SIG-M5 (cell line): Measurements from ENCODE around the gene RSRC1.
A peak's percentile ranks its signal among the peaks of the same experiment; 100 is the strongest.
"Not testable (repeated sequence)": the region's sequence is repeated elsewhere in the genome, so short reads cannot be mapped to it uniquely, and the experiment has no call there.

Experiments
- DNase-seq: peaks from one replicate; lab custom pipeline; 2025; lab: John Stamatoyannopoulos, UW

The RSRC1 gene

DNA sequence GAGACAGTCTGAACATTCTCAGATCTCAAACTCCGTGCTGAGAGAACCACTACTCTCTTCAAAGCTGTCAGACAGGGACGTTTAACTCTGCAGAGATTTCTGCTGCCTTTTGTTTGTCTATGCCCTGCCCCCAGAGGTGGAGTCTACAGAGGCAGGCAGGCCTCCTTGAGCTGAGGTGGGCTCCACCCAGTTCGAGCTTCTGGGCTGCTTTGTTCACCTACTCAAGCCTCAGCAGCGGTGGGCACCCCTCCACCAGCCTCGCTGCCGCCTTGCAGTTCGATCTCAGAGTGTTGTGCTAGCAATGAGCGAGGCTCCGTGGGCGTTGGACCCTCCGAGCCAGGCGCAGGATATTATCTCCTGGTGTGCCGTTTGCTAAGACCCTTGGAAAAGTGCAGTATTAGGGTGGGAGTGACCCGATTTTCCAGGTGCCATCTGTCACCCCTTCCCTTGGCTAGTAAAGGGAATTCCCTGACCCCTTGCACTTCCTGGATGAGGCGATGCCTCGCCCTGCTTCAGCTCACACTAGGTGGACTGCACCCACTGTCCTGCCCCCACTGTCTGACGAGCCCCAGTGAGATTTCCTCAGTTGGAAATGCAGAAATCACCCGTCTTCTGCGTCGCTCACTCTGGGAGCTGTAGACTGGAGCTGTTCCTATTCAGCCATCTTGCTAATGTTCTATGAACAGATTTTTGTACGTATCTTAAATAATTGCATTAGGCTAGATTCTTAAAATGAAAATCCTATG, 220.0 kb downstream of the RSRC1 start:
- not testable (repeated sequence) for DNase-seq

DNA sequence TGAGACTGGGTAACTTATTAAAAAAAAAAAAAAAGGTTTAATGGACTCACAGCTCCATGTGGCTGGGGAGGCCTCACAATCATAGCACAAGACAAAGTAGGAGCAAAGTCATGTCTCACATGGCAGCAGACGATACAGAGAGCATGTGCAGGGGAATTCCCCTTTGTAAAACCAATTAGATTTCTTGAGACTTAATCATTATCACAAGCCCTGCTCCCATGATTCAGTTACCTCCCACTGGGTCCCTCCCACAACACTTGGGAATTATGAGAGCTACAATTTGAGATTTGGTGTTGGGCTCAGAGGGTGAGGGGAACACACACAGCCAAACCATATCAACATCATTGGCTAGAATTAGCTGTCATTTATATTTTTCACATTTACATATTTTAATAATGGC, 221.0 kb downstream of the RSRC1 start:
- no peak for DNase-seq

DNA sequence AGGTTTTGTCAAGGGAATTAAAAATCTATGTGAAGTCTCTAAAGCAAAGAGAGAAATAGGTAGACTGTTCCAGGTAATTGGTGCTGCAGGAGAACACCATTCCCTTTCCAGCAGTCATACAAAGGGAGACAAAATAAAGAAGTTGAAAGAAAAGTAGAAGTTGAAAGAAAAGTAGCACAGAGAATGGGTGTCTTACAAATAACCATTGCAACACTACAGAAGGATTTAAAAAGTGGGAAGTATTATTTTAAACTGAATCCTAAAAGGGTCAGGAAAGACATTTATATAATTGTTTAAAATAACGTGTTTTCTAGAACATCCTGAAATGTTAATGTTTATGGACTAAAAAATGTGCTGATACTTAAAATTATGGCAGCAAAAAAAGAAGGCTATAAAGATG, 223.8 kb downstream of the RSRC1 start:
- no peak for DNase-seq

DNA sequence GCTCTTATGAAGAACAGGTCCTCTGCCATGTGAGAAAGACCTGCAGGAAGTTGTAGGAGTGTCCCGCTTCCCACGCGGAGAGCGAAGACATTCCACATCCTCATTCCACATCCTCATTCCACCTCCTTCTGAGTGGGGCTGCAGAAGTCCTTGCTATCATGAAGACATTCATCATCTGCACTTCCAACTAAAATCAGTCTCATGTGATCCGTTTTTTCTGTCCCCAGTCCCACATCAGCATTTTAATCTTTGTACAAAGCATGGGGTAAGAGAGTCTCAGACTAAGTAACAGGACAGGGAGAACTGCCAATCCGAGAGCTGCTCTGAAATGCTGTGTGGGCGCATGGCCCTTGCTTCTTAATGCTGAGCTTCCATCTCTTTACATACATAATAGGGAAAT, 227.2 kb downstream of the RSRC1 start:
- DNase-seq = no peak

- DNase-seq = no peak
Observed at GRCh38 chr3:158339638-158340037, 229.7 kb downstream of the RSRC1 start.

DNA sequence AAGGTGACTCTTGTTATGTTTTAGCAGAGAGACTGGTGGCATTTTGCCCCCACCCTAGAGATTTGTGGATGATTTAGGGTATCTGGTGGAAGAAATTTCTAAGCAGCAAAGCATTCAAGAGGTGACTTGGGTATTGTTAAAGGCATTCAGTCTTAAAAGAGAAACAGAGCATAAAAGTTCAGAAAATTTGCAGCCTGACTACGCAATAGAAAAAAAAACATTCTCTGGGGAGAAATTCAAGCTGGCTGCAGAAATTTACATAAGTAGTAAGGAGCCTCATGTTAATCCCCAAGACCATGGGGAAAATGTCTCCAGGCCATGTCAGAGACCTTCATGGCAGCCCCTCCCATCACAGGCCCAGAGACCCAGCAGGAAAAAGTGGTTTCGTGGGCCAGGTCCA, 231.1 kb downstream of the RSRC1 start:
- DNase-seq = not testable (repeated sequence)

DNA sequence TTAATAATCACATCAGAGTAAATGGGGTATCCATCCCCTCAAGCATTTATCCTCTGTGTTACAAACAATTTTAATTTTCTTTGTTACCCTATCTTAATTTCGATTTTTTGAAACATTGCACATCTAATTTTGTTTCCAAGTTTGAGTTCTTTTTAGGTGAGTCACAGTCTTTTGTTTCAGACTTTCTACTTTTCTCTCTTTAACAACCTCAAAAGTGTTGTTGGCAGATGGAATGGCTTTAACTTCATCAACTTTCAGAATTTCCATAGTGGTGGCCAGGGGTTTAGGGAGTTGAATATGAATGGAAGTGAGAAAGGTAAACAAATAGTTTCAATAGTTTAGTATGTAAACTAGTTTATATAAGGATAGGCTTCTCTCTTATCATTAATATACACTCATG, 238.1 kb downstream of the RSRC1 start:
- DNase-seq = no peak

- DNase-seq = no peak
Observed at GRCh38 chr3:158350971-158351370, 241.1 kb downstream of the RSRC1 start.

DNA sequence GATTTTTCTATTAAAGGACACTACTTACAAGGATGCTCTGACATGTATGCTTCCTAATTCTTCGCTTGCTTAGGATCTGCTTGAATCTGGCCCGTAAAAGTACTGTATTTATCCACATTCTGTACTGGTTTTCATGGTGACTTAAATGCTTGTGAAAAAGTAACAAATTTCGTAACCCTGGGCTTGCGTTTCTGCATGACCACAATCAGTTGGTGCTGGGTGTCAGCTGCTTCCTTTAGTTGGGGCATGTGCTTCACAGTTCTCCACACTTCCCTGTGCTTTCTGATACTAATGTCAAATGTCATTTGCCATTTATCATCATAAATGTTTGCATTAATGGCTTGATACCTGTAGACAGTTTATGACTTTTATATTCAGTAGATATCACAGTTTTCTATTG, 242.7 kb downstream of the RSRC1 start:
- peak; percentile 84 for DNase-seq

DNA sequence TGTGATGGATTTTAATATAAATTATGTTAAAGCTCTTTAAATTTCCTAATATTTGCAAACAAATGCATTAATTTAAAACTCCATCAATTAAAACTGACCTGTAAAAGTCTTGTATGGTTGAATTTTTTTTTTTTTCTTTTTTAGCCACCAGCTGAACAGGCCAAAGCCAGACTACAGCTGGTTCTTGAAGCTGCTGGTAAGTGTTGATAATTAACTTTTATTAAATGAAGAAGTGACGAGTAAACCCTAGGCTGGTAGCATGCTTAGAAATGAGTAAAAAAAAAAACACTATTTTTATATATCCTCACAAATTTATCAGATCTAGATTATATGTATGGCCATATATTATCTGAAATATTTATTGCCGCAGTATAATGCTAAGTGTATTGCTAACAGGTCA, 244.8 kb downstream of the RSRC1 start:
- no peak for DNase-seq

DNA sequence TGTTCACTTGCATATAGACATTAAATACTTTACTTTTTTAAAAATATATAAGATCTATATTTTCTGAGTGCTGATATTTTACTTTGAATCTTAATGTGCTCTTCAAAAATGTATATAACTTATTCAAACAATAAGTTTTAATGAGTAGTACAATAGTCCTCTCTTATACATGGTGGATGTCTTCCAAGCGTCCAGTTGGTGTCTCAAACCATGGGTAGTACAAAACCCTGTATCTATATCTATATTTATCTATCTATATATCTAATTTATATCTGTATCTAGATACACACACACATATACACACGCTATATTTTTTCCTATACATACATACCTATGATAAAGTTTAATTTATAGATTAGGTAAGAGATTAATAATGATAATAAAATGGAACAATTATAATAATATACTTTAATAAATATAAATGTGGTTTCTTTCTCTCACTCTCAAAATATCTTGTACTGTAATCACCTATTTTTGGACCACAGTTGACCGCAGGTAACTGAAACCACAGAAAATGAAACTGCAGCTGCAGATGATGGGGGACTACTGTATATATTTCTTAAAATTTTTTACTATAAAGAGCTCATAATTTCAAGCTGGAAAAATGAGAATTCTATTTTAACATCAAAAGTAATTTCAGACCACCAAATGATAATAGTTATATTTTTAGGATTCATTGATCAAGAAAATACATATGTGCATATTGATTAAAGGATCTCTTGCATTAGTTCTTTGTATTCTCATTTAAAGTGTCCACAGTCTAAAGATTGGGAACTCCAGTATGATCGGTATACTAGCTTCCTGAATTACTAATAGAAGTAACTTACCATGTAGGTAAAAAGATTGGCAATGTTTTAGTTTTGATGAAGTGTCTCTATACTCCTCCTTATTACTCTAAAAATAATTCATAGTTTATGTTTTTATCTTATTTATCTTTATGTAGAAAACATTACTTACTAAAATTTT, 246.0 kb downstream of the RSRC1 start:
- no peak for DNase-seq

DNA sequence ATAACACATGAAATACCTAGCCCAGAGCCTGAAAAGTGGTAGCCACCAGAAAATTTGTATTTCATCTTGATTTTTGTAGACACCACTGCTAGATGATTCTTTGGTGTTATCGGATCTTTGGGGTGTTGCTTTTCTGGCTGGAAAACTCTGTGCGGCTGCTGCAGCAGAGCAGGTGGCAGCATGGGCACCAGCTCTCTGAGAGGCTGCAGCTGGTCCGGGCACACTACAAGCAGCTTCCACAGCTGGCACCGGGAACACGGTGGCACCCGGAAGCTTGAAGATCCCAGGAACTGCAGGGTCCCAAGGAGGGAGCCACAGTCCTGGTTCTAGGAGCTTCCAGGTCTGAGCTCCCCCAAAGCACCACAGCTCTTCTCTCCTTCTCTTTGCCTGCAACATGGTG, 249.4 kb downstream of the RSRC1 start:
- DNase-seq = no peak

DNA sequence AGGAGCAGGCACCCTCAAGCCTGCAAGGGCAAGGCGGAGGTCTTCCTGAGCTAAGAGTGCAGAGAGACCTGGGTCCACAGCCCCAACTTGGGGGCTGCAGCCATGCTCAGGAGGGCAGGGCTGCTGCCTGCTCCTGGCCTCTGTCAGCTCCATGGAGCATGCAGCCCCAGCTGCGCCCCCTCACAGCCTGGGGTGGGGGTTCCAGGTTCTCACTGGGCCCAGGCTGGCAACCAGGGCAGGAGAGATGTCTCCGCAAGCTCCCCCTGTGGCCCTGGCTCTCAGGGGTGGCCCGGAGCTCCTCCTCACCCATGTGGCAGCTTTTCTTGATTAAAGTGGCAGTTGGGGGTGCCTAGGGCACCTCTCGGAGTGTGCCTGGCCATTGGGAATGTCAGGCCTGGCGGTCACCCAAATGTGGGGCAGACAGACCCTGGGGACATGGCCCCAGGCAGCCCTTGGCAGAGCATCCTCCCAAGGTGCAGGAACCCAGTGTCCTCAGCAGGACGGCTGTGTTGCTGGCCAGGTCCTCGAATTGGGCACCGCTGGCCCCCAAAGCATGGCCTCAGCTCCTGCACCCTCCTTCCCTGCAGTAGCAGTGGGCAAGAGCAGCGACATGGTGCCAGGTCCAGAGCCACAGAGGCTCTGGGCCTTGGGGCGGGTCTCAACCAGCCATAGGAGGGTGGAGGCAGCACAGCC, 251.0 kb downstream of the RSRC1 start:
- DNase-seq = no peak

DNA sequence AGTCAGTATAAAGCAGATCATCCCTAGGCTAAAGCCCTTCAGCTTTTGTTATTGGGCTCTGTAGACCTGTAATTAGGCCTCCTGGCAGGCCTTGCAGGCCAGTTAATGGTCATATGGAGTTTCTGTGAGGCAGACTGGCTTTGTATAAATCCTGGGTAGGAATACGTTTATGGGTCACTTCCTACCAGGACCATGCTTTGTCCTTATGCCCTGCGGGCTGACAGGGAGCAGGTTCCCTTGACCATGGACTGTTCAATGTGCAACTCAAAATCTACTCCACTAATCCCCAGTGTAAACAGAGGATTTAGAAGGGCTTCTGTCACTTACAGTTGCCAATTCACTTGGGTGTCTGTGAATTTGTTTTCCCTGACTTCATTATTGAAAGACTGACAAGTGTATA, 258.4 kb downstream of the RSRC1 start:
- no peak for DNase-seq

- no peak for DNase-seq
Observed at GRCh38 chr3:158369279-158369678, 259.4 kb downstream of the RSRC1 start.

DNA sequence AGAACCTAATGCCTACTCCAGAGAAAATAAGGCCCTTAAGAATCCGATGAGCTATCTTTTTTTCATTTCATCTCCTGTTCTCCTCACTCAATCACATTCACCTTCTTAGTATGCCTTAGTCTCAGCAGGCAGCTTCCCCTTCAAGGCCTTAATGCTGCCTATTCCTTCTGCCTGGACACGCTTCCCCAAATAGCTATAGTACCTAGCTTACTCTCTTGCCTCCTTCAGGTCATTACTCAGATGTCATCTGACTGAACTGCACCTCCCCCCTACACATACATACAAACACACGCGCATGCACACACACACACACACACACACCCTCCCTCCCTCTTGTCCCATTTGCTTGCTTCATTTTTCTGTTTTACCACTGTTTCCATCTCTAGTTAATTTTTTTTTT, 269.6 kb downstream of the RSRC1 start:
- no peak for DNase-seq

- DNase-seq = no peak
Observed at GRCh38 chr3:158381262-158381868, 271.5 kb downstream of the RSRC1 start.

DNA sequence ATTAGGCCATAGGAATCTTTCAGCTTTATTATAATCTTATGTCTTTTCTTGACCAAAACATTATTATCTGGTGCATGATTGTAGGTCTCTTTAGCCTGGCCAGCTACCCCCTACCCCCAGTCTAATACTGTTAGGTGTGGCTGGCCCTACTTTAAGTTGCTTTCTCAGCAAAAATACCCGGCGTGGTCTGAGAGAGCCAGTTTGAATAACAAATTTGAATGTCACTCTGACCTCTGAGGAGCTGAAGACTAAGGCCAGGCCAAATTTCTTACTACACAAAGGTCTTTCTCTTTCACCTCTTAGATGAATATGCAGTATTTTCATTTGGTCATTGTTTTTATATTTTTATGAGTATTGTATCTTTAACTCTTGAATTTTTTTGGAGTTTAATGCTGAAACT, 272.6 kb downstream of the RSRC1 start:
- no peak for DNase-seq

- no peak for DNase-seq
Observed at GRCh38 chr3:158384019-158384418, 274.1 kb downstream of the RSRC1 start.

GRCh38 chr3:158395421-158395820, 285.5 kb downstream of the RSRC1 start:
- no peak for DNase-seq

GRCh38 chr3:158402590-158402989, 292.7 kb downstream of the RSRC1 start:
- DNase-seq = no peak

GRCh38 chr3:158403013-158403412, 293.1 kb downstream of the RSRC1 start:
- DNase-seq = no peak
